Mesenteric fat pad (tissue), 1 donor: ENCODE results near the gene PVALB. TPM values are rescaled to one million over a fixed set of nuclear protein-coding genes. Genes with fewer than 3 reads are reported as not detected.

Source experiments
- DNase-seq: peaks from one replicate; pipeline ENCODE4 v3.0.0-alpha.2; 2020; ENCODE audit warnings: low spot score
- long read RNA-seq: library from polyadenylated mRNA; unstranded; transcript quantifications from one replicate; pipeline ENCODE4 v2.0.0, GENCODE V29; 2020
- total RNA-seq: library from RNA; stranded (reverse); fragmentation: NEBNext Ultra II Directional; extraction: Animal tissue kit (Norgen Biotek cat#: 25700); gene quantifications from one replicate; pipeline ENCODE4 v1.2.1, GENCODE V29; 2021
- donor health status: DM: yes; HTN: yes; CAD: no.

The PVALB gene
- total RNA-seq: not detected
- long read RNA-seq: 0 reads

GRCh38 chr22:36816636-36817524 lies at the start of gene PVALB:
Gene PVALB, minus strand, starts transcription at chr22:36817035. Its CDS starts 30 bp downstream, at chr22:36817005.
- no peak for DNase-seq

- DNase-seq: peak; percentile 76
Observed at GRCh38 chr22:36865346-36865745, 48.5 kb upstream of the PVALB start.

- DNase-seq: peak; percentile 51
Observed at GRCh38 chr22:36864454-36865215, 47.8 kb upstream of the PVALB start.

- DNase-seq: peak; percentile 78
Observed at GRCh38 chr22:36863979-36864378, 47.1 kb upstream of the PVALB start.

- DNase-seq: peak; percentile 43
Observed at GRCh38 chr22:36863281-36863680, 46.4 kb upstream of the PVALB start.

- peak; percentile 87 for DNase-seq
Observed at GRCh38 chr22:36862251-36863242, 45.7 kb upstream of the PVALB start.

GRCh38 chr22:36860821-36861659 lies 44.2 kb upstream of the PVALB start, which contains the start of gene NCF4:
Gene NCF4, plus strand, starts transcription at chr22:36861006. Its CDS starts 166 bp downstream, at chr22:36861172.
- peak; percentile 88 for DNase-seq

- peak; percentile 9 for DNase-seq
Observed at GRCh38 chr22:36860438-36860820, 43.6 kb upstream of the PVALB start.

- DNase-seq: peak; percentile 43
Observed at GRCh38 chr22:36860017-36860416, 43.2 kb upstream of the PVALB start.

- DNase-seq: no peak
Observed at GRCh38 chr22:36858966-36859365, 42.1 kb upstream of the PVALB start.

GRCh38 chr22:36858156-36858555 lies 41.3 kb upstream of the PVALB start:
- DNase-seq: no peak

- DNase-seq: no peak
Observed at GRCh38 chr22:36856792-36857135, 39.9 kb upstream of the PVALB start.

- DNase-seq: peak; percentile 97
Observed at GRCh38 chr22:36856121-36856791, 39.4 kb upstream of the PVALB start.

- no peak for DNase-seq
Observed at GRCh38 chr22:36855478-36855877, 38.6 kb upstream of the PVALB start.

- DNase-seq: no peak
Observed at GRCh38 chr22:36853407-36854099, 36.7 kb upstream of the PVALB start.

- DNase-seq: no peak
Observed at GRCh38 chr22:36852056-36852973, 35.5 kb upstream of the PVALB start.

GRCh38 chr22:36850682-36851081 lies 33.8 kb upstream of the PVALB start:
- no peak for DNase-seq

- no peak for DNase-seq
Observed at GRCh38 chr22:36850056-36850455, 33.2 kb upstream of the PVALB start.
